WTC11 (cell line): ENCODE measurements around the gene SEC16A. TPM values are rescaled to one million over a fixed set of nuclear protein-coding genes. Genes with fewer than 3 reads are reported as not detected.

Source experiments
- ATAC-seq: fragments of 200-7000 bp; cut with Tn5 transposase; 2 replicates; pipeline ENCODE4 v1.10.0; 2021; ENCODE audit warnings: mild to moderate bottlenecking, moderate library complexity
- CTCF ChIA-PET: fragments of 300-600 bp; sonication (Branson Sonifier 250); formaldehyde crosslinking; loops from one replicate; lab custom pipeline; 2021; ENCODE audit warnings: antibody characterized with exemption; lab: Charles Lee
- POLR2A ChIA-PET: fragments of 350-600 bp; sonication (Branson Sonifier 250); formaldehyde crosslinking; loops from one replicate; lab custom pipeline; 2021; ENCODE audit warnings: antibody characterized with exemption; lab: Charles Lee
- DNase-seq: peaks from one replicate; pipeline ENCODE4 v3.0.0; 2021; ENCODE audit warnings: low spot score
- H3K27ac Mint-ChIP-seq: 2 replicates; pipeline ENCODE4 v1.8.0; 2021; ENCODE audit warnings: mixed read lengths
- H3K27me3 Mint-ChIP-seq: 2 replicates; pipeline ENCODE4 v1.8.0; 2021; ENCODE audit warnings: low read depth, mild to moderate bottlenecking, moderate library complexity, mixed read lengths
- H3K36me3 Mint-ChIP-seq: 2 replicates; pipeline ENCODE4 v1.8.0; 2021; ENCODE audit warnings: mixed read lengths
- H3K4me1 Mint-ChIP-seq: 2 replicates; pipeline ENCODE4 v1.8.0; 2022; ENCODE audit warnings: mixed read lengths
- H3K4me3 Mint-ChIP-seq: 2 replicates; pipeline ENCODE4 v1.8.0; 2021; ENCODE audit warnings: mild to moderate bottlenecking, moderate library complexity, mixed read lengths
- H3K9me3 Mint-ChIP-seq: 2 replicates; pipeline ENCODE4 v1.8.0; 2021; ENCODE audit warnings: mixed read lengths
- ELF4 ChIP-seq: sonication (generic); formaldehyde crosslinking; IDR thresholded peaks from 2 replicates; pipeline ENCODE4 v1.8.1; 2022; ENCODE audit warnings: low read depth, mild to moderate bottlenecking, moderate library complexity, missing genetic modification reagents
- EMX1 ChIP-seq: fragments of 250-450 bp; sonication (Bioruptor Pico); IDR thresholded peaks from 2 replicates; pipeline ENCODE4 v1.8.0; 2021; ENCODE audit warnings: mild to moderate bottlenecking
- NFYB ChIP-seq: sonication (generic); formaldehyde crosslinking; conservative IDR thresholded peaks from 2 replicates; pipeline ENCODE4 v1.8.0; 2022; ENCODE audit warnings: low read depth, missing genetic modification reagents
- OVOL2 ChIP-seq: fragments of 250-450 bp; sonication (Bioruptor Pico); IDR thresholded peaks from 2 replicates; pipeline ENCODE4 v1.9.0; 2021; ENCODE audit warnings: mild to moderate bottlenecking, borderline replicate concordance
- PRDM15 ChIP-seq: sonication (generic); formaldehyde crosslinking; IDR thresholded peaks from 2 replicates; pipeline ENCODE4 v1.8.0; 2022; ENCODE audit warnings: missing genetic modification reagents
- RELA ChIP-seq: sonication (generic); formaldehyde crosslinking; IDR thresholded peaks from 2 replicates; pipeline ENCODE4 v1.8.1; 2022; ENCODE audit warnings: missing genetic modification reagents, mild to moderate bottlenecking, borderline replicate concordance
- SOX15 ChIP-seq: fragments of 250-450 bp; sonication (Bioruptor Pico); IDR thresholded peaks from 2 replicates; pipeline ENCODE4 v1.9.0; 2021; ENCODE audit warnings: mild to moderate bottlenecking
- TCF7 ChIP-seq: sonication (generic); formaldehyde crosslinking; IDR thresholded peaks from 2 replicates; pipeline ENCODE4 v1.8.0; 2022; ENCODE audit warnings: mild to moderate bottlenecking, low read depth, missing genetic modification reagents, moderate library complexity
- TEAD4 ChIP-seq: sonication (generic); formaldehyde crosslinking; IDR thresholded peaks from 2 replicates; pipeline ENCODE4 v1.8.0; 2022; ENCODE audit warnings: mild to moderate bottlenecking, missing genetic modification reagents
- ZBTB21 ChIP-seq: sonication (generic); formaldehyde crosslinking; IDR thresholded peaks from 2 replicates; pipeline ENCODE4 v1.8.1; 2023; ENCODE audit warnings: mild to moderate bottlenecking, missing genetic modification reagents, borderline replicate concordance
- ZNF232 ChIP-seq: sonication (generic); formaldehyde crosslinking; IDR thresholded peaks from 2 replicates; pipeline ENCODE4 v1.8.0; 2022; ENCODE audit warnings: mild to moderate bottlenecking, missing genetic modification reagents
- ZNF425 ChIP-seq: fragments of 250-450 bp; sonication (Bioruptor Pico); conservative IDR thresholded peaks from 2 replicates; pipeline ENCODE4 v1.9.0; 2021; ENCODE audit warnings: mild to moderate bottlenecking
- total RNA-seq: library from RNA; stranded (reverse); gene quantifications from 3 replicates; pipeline ENCODE4 v1.2.3, GENCODE V29; 2021
- TF ChIP-seq, protein P1 (sequence below): fragments of 250-450 bp; sonication (Bioruptor Pico); IDR thresholded peaks from 2 replicates; pipeline ENCODE4 v1.9.0; 2021; ENCODE audit warnings: mild to moderate bottlenecking
- TF ChIP-seq, protein P2 (sequence below): sonication (generic); formaldehyde crosslinking; conservative IDR thresholded peaks from 2 replicates; pipeline ENCODE4 v1.8.1; 2023; ENCODE audit warnings: mild to moderate bottlenecking, low read depth, missing genetic modification reagents, moderate library complexity
- TF ChIP-seq, protein P3 (sequence below): fragments of 200-600 bp; IDR thresholded peaks from 2 replicates; pipeline ENCODE4 v1.8.0; 2022; ENCODE audit warnings: antibody characterized with exemption
- TF ChIP-seq, protein P4 (sequence below): sonication (generic); formaldehyde crosslinking; conservative IDR thresholded peaks from 2 replicates; pipeline ENCODE4 v1.8.1; 2022; ENCODE audit warnings: mild to moderate bottlenecking, missing genetic modification reagents
- TF ChIP-seq, protein P5 (sequence below): sonication (generic); formaldehyde crosslinking; IDR thresholded peaks from 2 replicates; pipeline ENCODE4 v1.8.1; 2022; ENCODE audit warnings: low read depth, missing genetic modification reagents, borderline replicate concordance
- TF ChIP-seq, protein P6 (sequence below): sonication (generic); formaldehyde crosslinking; IDR thresholded peaks from 2 replicates; pipeline ENCODE4 v1.8.1; 2023; ENCODE audit warnings: mild to moderate bottlenecking, missing genetic modification reagents, moderate library complexity
- TF ChIP-seq, protein P7 (sequence below): fragments of 250-450 bp; sonication (Bioruptor Pico); IDR thresholded peaks from 2 replicates; pipeline ENCODE4 v2.1.2; 2022; ENCODE audit warnings: mild to moderate bottlenecking, moderate library complexity

The SEC16A gene
- total RNA-seq, 1 experiment from 2014 or later, result 70.9 TPM

- TF ChIP-seq, protein P1, sequence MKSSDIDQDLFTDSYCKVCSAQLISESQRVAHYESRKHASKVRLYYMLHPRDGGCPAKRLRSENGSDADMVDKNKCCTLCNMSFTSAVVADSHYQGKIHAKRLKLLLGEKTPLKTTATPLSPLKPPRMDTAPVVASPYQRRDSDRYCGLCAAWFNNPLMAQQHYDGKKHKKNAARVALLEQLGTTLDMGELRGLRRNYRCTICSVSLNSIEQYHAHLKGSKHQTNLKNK (CRISPR knock-in tag), result no peak
- TF ChIP-seq TEAD4 (CRISPR knock-in tag) (no peak), ZBTB21 (CRISPR knock-in tag) (no peak), EMX1 (CRISPR knock-in tag) (no peak)
- TF ChIP-seq, protein P2, sequence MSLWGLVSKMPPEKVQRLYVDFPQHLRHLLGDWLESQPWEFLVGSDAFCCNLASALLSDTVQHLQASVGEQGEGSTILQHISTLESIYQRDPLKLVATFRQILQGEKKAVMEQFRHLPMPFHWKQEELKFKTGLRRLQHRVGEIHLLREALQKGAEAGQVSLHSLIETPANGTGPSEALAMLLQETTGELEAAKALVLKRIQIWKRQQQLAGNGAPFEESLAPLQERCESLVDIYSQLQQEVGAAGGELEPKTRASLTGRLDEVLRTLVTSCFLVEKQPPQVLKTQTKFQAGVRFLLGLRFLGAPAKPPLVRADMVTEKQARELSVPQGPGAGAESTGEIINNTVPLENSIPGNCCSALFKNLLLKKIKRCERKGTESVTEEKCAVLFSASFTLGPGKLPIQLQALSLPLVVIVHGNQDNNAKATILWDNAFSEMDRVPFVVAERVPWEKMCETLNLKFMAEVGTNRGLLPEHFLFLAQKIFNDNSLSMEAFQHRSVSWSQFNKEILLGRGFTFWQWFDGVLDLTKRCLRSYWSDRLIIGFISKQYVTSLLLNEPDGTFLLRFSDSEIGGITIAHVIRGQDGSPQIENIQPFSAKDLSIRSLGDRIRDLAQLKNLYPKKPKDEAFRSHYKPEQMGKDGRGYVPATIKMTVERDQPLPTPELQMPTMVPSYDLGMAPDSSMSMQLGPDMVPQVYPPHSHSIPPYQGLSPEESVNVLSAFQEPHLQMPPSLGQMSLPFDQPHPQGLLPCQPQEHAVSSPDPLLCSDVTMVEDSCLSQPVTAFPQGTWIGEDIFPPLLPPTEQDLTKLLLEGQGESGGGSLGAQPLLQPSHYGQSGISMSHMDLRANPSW (CRISPR knock-in tag), result no peak
- TF ChIP-seq, protein P3, sequence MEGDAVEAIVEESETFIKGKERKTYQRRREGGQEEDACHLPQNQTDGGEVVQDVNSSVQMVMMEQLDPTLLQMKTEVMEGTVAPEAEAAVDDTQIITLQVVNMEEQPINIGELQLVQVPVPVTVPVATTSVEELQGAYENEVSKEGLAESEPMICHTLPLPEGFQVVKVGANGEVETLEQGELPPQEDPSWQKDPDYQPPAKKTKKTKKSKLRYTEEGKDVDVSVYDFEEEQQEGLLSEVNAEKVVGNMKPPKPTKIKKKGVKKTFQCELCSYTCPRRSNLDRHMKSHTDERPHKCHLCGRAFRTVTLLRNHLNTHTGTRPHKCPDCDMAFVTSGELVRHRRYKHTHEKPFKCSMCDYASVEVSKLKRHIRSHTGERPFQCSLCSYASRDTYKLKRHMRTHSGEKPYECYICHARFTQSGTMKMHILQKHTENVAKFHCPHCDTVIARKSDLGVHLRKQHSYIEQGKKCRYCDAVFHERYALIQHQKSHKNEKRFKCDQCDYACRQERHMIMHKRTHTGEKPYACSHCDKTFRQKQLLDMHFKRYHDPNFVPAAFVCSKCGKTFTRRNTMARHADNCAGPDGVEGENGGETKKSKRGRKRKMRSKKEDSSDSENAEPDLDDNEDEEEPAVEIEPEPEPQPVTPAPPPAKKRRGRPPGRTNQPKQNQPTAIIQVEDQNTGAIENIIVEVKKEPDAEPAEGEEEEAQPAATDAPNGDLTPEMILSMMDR, result no peak
These were observed 17.2 kb downstream of the SEC16A start (continued) for GRCh38 chr9:136465500-136466154.

DNA sequence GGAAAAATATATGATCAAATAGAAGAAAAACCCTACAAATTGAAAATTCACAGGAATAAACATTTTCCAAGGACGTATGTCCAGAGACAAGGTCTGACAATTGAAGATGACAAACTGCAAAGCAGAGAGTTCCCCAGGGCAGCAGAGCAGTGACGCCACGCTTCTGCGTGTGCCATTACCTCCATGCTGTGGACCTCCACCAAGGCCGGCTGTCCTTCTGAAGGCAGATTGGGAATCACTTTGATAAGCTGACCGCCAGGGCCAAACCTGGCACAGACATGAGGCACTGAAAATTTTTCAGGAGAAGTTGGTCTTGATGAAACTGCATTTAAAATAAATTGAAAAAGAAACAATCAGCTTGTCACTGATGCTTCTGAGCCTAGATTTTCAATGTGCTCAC, 18.6 kb downstream of the SEC16A start:
- TF ChIP-seq ZNF232 (CRISPR knock-in tag), result no peak
- TF ChIP-seq SOX15 (CRISPR knock-in tag), result no peak
- no peak for TF ChIP-seq OVOL2 (CRISPR knock-in tag)
- TF ChIP-seq, protein P4, sequence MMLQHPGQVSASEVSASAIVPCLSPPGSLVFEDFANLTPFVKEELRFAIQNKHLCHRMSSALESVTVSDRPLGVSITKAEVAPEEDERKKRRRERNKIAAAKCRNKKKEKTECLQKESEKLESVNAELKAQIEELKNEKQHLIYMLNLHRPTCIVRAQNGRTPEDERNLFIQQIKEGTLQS (CRISPR knock-in tag), result no peak
- TF ChIP-seq, protein P5, sequence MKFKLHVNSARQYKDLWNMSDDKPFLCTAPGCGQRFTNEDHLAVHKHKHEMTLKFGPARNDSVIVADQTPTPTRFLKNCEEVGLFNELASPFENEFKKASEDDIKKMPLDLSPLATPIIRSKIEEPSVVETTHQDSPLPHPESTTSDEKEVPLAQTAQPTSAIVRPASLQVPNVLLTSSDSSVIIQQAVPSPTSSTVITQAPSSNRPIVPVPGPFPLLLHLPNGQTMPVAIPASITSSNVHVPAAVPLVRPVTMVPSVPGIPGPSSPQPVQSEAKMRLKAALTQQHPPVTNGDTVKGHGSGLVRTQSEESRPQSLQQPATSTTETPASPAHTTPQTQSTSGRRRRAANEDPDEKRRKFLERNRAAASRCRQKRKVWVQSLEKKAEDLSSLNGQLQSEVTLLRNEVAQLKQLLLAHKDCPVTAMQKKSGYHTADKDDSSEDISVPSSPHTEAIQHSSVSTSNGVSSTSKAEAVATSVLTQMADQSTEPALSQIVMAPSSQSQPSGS, result no peak
- no peak for TF ChIP-seq NFYB (CRISPR knock-in tag)
- TF ChIP-seq PRDM15 (CRISPR knock-in tag), result no peak
- no peak for TF ChIP-seq ELF4 (CRISPR knock-in tag)
- TF ChIP-seq RELA (CRISPR knock-in tag), result no peak
- TF ChIP-seq TCF7, result no peak
- no peak for TF ChIP-seq ZNF425
- TF ChIP-seq, protein P6, sequence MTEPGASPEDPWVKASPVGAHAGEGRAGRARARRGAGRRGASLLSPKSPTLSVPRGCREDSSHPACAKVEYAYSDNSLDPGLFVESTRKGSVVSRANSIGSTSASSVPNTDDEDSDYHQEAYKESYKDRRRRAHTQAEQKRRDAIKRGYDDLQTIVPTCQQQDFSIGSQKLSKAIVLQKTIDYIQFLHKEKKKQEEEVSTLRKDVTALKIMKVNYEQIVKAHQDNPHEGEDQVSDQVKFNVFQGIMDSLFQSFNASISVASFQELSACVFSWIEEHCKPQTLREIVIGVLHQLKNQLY (CRISPR knock-in tag), result no peak
- TF ChIP-seq, protein P7, sequence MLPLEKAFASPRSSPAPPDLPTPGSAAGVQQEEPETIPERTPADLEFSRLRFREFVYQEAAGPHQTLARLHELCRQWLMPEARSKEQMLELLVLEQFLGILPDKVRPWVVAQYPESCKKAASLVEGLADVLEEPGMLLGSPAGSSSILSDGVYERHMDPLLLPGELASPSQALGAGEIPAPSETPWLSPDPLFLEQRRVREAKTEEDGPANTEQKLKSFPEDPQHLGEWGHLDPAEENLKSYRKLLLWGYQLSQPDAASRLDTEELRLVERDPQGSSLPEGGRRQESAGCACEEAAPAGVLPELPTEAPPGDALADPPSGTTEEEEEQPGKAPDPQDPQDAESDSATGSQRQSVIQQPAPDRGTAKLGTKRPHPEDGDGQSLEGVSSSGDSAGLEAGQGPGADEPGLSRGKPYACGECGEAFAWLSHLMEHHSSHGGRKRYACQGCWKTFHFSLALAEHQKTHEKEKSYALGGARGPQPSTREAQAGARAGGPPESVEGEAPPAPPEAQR, result no peak
- TF ChIP-seq, all 79 proteins: peak for 0
- H3K4me3 Mint-ChIP-seq, result no peak overlapping the region
- H3K4me1 Mint-ChIP-seq, result no peaks in the 10 kb centered on the region
- ChIA-PET POLR2A (no interaction called here), CTCF (no interaction called here)
- DNase-seq (no peak), ATAC-seq (no peak)
- H3K27me3 Mint-ChIP-seq, result no peaks in the 10 kb centered on the region
- H3K36me3 Mint-ChIP-seq, result peaks cover 73% of the 10 kb centered on the region
- no peaks in the 10 kb centered on the region for H3K9me3 Mint-ChIP-seq
- H3K27ac Mint-ChIP-seq, result no peak overlapping the region
